ENCODE data around the gene GABRB3.

The GABRB3 gene

DNA sequence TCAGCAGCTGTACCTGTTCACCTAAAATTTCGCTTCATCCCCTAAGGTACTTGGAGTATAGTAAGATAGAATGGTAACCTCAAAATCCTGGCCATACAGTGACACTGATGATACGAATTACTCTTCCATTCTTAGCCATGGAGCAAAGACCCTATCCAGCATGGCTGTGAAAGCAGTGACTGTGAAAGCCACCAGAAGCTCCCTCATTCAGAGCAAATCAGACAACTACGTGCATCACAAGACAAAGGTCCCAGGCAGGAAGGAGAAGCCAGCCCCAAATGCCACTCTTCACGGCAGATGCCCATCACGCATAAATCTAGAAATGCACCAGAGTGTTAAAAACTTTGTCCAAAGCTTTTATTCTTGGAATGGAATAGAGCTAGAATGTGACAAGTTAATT is 99.4 kb downstream of the GABRB3 start:
- DNase-seq = no peak

DNA sequence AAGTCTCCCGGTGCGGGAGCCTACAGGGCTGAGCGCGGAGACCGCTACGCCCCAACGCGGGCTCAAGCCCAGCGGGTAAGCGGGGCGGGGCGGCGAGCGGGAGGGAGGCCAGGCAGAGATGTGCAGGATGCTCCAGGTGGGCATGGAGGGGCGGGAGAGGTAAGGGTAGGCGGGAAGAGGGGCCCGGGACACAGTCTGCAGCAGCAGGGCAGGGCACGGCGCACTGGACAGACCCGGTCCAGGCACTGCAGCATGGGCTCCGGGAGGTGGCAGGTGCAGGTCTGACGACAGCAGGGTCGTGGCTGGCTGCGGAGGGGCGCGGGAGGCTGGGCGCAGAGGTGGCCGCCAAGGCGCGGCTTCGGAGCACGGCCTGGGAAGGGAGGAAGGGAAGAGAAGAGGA is 102.8 kb downstream of the GABRB3 start:
- no peak for DNase-seq

DNA sequence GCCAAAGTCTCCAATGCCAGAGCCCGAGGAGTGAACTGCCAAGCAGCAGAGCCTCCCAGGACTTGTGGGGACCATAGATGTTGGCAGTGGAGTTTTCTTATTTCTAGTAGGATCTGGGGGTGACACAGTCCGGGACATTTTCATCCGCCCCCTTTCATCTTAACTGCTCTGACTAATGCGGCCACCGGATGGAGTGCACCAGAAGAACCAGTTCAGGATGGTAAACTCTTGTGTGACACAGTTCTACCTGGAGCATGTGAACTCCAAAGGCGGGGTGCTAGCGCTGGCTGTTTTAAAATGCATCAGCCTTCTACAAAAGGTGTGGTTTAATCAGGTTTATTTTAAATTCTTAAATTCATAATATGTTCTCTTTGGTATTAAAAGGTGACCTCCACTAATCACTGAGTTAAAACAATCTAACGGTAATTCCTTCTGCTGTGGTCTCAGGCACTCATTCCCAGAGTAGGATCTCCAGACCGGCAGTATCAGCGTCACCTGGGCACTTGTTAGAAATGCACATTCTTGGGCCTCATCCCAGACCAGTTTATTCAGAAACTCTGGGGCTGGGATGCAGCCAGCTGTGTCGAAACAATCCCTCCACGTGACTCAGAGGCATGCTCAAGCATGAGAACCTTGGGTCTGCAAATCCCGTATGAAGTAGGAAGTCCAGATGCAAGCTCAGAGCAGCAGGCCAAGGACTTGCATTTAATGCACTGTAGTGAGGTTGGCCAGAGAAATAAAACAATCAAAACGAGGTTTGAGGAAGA is 105.5 kb downstream of the GABRB3 start:
- DNase-seq = no peak

DNA sequence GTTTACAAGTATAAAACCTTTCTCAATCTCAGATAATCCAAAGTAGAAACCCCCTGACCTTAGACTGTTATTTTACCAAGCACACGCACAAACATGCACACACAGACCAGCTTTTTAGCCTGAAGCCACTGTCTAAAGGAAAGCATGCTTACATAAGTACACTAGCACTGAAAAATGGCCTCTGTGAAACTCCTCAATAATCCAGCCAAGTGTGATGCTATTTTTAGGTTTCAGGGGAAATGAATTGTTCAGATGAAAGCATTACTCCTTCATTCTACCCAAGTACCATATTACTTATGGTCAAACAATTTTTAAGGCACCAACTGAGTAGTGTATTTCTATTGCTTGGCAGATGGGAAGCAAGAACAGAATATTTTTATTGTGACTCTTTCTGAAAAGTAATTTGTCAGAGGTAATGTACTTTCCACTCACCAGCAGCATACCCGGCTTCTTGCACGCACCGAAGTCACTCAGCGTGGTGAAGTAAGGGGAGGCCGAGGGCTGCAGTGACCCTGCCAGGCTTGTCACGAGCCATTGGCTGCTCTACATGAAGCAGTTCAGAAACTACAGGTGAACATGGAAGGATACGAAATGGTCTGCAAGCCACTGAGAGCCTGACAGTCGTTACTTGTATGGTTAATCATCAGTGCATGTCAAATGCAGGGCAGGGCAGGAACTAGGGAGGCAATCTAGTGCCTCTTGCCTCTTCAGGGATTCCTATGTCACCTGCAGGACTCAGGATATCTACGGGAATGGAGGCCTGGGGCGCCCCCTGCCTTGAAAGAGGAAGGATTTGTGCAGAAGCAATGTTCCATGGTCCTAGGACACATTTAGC is 106.7 kb downstream of the GABRB3 start:
- no peak for DNase-seq

DNA sequence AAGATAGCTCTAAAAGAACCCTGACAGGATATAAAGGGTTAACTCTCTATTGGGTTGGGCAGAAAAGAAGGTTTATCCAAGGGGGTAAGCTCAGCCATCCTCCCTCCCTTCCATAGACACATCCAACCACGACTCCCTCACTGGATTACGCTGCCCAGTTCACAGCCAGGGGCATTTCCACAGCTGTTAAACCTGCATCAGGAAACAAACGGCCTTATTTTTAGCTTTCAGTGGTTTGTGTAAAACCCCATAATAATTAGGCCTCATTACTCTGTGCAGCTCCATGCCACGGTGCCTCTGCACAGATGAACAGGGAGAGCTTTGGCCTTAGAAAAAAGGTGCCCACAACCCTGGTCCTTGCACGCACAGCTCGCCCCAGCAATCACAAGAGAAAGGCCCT is 110.6 kb downstream of the GABRB3 start:
- no peak for DNase-seq

DNA sequence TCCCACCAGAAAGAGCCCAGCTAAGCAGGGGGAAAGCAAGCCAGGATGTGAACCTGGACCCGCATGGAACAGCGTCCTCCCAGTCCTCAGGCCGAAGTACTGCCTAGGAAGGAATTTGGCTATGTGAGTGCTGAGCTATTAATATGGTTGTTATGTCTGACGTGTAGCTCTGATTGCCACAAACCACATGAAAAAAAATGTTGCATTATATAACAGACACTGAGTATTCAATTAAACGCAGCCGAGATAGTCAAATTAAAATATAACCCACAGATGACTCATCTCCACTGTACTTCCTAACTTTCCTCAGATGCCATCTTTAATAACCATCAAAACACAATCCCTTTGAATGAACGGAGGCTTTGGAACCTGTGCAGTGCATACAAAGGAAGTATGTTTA is 111.1 kb downstream of the GABRB3 start:
- no peak for DNase-seq

DNA sequence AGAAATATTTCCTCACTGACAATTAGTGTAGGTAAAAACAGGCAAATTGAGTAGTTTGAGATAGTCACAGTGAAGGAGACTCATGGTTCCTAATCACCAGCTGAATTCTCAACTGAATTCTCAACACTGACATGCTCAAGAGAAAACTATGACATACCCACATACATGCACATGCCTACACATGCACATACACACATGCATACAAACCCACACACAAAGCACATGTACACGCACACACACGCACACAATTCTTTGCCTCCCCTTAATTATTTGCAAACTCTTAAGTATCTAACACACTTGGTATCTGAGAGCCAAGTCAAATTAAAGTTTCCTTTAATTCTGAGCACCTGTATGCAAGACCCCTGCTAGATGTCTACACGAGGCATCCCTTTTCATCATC is 111.8 kb downstream of the GABRB3 start:
- DNase-seq = no peak

DNA sequence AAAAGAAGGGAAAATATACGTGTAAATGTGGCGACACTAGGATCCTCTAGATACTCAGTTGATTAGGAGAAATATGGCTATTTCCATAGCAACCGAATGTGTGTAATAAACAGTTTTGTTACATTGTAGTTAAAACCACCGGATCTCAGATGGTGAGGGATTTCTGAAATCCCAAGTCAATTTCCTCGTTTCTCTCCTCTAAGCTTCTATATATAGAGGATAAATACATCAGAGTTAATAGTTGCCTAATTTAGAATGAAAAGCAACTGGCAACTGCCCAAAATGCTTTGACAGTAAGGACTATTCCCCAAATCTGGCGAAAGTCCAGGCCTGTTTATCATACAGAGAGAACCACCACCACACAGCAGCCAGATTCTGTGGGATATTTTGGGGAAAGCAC is 112.6 kb downstream of the GABRB3 start:
- no peak for DNase-seq

DNA sequence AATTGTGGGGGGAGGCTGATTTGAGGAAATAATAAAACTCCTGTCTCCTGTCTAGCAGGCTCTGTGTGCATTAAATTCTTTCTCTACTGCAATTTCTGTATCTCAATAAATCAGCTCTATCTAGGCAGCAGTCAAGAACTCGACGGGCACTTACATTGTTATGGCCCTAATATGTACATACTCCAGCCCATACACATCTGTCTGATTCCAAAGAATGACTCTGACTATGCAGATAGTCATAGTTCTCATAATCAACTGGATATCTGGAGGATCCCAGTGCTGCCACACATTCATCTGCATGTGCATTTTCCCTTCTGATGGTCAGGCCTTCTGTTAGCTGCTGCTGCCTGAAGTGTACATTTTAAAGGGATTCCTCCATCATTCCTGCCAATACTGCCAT is 114.6 kb downstream of the GABRB3 start:
- DNase-seq = no peak

DNA sequence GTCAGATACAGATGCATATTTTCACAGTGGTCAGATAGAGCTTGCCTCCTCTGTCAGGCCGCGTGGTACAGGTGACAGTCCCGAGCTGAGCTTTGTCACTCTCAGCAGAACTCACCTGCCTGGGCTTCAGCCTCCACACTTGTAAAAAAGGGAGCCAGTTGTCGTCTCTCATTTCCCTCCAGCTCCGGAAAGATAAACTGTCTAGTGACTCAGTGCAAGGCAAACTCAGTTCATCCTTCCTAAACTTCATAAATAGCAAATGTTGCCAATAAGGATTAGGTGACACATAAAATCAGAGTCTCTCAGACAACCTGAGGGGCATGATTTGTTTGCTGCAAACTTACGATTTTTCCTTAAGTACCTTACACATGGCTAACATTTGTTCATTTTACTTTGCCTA is 116.8 kb downstream of the GABRB3 start:
- no peak for DNase-seq

DNA sequence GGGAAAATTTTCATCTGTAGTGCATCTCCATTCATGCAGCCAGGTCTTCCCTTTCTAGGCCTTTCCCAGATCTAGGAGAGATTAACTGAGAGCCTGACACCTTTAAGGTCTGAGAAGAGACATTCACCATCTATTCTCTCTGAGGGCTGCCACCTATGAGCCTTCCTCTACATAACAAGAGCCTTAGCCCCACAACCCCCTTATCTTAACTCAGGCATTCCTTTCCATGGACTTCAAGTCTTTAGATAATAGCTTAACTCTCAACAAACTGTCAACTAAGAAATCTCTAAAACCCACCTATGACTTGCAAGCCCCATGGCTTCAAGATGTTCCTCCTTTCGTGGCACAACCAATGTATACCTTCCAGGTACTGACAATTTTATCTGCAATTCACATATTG is 121.0 kb downstream of the GABRB3 start:
- no peak for DNase-seq

DNA sequence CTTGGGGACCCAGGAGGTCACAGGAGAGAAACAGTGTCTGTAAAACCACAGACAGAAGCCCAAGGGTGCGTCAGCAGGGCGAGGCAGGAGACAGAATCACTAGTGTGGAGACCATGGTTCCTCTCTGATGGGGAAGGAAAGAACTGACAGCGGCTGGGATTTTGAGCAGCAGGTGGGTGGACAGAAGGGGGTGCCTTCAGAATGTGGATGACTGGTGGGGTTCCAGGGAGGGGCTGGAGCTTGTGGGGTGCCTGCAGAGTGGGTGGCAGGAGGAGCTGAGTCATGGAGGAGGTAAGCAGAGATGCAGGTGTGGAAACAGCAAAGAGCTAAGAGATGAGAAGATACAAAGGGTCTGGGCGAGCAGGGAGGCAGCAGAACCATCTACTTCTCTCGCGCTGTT is 124.2 kb downstream of the GABRB3 start:
- no peak for DNase-seq

DNA sequence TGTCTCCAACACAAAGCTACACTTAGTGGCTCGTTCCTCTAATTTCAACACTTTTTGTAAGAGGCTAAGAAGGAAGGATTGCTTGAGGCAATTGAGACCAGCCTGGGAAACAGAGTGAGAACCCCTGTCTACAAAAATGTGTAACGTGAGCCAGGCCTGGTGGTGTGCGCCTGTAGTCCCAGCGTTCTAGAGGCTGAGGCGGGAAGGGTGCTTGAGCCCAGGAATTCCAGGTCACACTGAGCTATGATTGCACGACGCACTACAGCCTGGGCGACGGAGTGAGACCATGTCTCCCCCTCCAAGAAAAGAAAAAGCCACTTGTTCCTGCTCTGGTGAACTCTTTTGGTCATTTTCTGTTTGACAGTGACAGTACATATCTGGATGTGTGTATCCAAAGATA is 127.9 kb downstream of the GABRB3 start:
- no peak for DNase-seq

DNA sequence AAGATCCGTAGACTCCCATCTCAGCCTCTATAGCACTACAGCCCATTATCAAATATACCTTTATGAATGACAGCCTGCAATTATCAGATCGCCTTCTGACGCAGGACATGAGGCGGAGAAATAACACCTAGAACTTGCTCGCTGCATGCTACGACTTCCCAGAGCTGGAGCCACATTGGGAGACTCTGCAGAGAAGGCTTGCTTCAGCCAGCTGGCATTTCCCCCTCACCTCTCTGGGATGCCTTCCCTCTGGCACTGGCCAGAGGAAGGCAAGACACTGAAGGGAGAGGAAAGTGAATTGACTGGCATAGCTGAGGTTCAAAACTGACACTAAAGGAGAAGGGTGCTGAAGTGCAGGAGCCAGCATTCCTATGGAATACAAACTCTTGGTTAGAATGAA is 131.7 kb downstream of the GABRB3 start:
- no peak for DNase-seq

DNA sequence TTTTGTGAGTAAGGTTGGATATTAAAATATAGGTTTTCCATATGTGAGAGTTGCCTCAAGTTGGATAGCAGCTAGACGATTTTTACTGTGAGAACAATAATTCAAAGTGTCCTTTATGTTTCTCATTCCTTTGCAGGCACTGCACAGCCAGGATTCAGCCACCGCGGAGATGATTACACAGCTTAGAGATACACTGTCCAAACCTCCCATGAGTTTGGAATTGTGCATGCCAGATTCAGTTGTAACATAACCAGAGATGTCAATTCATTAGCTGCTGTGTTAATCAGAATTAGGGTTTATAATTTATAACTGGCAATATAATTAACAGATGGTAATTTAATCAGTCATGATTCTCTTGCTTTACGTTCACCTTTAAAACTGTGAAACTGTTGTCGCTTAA is 132.3 kb downstream of the GABRB3 start:
- DNase-seq = no peak

DNA sequence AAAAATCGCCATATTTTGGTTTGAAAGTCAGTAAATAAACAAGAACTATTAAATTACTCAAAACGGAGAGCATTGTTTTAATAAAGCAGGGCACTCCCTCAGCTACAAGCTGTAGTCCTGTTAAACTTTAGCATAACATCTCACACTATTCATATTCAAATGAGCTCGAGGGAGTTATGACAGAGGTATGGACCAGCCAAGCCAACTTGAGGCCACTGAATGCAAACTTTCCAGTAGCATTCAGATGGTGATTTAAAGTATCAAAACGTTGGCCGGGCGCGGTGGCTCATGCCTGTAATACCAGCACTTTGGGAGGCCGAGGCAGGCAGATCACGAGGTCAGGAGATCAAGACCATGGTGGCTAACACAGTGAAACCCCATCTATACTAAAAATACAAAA is 132.9 kb downstream of the GABRB3 start:
- DNase-seq = no peak

DNA sequence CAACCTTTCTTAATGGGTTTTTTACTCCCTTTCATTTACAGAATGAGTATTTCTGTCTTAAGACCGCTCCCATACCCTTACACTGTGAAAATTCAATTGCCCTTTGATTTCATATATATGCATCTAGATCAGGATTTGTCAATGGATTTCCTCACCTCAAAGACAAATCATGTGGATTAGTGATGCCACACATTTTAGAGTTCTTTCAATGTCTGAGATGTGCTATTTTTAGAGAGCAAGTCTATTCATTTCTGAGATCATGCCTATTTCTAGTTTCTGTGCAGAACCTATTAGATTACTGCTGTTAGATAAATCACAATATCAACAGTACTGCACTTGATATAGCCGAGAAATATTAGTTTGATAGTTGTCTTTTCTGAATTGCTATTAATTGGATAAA is 137.3 kb downstream of the GABRB3 start:
- no peak for DNase-seq

DNA sequence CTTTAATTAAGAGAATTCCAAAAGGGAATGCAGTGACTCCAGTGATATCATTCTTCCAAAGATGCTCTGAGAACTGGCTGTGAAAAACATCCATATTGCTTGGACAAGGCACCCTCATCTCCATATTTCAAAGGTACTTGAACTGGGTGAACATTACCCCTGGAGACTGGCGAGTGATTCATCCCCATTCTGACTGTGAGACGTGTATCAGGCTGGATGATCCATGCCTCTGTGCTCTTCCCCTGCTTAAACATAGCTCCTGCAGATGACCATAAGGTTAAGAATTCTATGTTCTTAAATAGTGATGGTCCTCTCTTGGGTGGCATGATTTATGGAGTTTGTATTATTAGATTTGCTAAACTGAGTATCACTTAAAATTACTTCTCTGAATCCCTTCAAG is 137.8 kb downstream of the GABRB3 start:
- DNase-seq = no peak

DNA sequence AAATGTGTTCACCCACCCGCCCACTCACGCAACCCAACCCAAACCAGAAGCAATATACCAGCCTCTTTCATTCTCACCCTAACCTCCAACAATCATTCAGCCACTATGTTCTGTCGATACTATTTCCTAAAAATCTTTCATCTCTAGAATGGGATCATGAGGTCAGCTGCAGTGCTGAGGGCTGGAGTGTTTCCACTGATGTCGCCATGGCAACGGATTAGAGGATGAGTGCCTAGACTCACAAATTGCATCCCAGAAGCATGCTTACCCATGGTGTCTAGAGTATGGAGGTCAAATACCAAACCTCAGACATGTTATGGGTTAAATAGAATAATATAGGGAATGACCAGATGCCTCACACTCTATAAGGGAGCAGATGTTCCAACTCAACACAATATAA is 138.5 kb downstream of the GABRB3 start:
- DNase-seq = no peak

DNA sequence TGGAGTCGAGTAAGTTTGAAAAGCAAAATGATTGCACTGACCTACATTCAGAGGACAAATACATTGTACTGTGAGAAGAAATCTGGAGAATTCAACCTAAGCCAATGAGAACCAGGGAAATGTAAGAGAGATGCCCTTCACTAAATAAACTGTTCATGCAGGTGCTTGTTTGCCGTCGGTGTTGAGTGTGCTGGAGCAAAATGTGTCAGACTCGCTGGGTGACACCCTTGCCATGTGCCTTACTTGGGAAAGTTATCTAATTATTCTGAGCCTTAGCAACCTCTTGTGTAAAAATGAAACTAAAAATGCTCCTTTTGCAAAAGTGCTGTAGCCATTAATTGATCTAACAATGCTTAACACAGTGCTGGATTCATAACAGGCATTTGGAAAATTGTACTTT is 140.4 kb downstream of the GABRB3 start:
- DNase-seq = no peak

DNA sequence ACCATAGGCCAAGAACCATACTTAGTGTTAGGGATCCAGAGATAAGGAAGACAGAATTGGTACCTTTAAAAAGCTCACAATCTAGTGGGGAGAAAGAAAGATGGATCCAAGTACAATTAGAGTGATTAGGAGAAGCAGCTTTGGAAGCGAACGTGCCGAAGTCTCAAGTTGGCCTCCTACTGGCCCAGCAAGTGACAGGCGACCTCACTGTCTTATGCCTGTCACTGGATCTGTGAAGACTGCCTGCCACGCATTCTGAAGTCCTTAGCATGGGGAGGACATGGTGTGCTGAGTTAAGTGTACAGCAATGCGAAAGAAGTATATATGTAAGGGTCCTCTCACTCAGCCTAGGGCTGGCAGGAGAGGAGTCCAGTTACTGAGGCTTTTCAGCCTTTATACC is 141.0 kb downstream of the GABRB3 start:
- no peak for DNase-seq

DNA sequence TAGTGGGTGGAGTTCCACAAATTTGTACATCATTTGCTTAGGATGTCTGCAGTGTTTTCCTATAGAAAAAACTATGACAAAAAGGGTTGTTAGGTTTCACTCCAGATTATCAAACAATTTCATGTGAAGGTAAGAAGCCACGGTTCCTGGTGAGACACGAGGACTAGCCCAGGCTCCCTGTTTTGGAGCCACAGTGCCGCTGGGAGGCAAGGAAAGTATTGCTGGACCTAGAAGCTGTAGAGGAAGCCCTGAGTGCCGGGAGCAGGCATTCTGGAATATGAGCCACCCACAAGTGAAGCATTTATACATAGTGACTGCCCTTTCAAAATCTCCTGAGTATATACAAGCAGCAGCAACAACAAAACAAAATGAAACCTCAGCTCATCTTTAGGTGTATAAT is 142.0 kb downstream of the GABRB3 start:
- DNase-seq = no peak

DNA sequence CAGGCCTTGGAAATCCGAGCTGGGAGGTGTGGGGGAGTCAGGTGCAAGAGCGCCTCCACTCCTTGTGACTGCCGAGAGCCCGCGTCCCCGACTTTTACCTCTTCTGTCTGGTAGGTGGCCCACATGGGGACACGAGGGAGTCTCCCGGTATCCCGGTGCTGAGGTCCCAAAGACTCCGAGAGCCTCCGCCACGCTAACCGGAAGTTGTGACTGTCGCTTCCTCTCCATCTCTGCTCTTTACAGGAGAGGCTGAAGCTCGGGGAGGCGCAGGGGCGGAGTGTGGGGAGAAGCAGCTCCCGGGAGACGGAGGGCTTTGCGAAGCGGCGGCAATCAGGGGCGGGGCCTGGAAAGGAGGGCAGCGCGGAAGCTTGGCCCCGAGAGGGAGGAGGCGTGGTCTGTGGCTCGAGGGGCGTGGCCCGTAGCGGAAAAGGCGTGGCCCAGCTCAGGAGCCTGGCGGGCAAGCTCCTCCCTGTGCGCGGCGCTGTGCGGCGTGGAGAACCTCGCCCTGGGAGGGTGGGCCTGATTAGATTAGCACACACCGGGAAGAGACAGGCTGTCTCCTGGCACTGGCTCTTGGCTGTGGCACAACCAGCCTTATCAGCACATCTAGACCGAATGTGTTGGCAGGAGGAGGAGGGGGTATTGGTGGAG is 143.9 kb downstream of the GABRB3 start:
- DNase-seq = no peak

DNA sequence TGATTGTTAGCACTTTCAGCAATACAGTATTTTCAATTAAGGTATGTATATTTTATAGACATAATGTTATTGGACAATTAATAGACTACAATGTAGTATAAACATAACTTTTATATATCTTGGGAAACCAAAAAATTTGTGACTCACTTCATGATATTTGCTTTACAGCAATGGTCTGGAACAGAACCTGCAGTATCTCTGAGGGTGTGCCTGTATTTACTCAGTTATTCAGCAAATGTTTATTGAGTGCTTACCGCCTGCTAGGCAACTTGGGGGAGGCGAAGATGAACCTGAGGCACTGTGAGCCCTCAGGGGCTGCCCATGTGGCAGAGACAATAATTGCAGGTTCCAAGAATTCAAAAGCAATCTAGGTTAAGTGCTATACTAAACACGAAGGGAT is 144.8 kb downstream of the GABRB3 start:
- no peak for DNase-seq

Measured in activated CD4-positive, alpha-beta T cell treated with anti-CD3 and anti-CD28 coated beads, Interleukin-10, Interleukin-2, amounts not matched to agents 100 ng/mL and 50 ng/mL, durations not matched to agents 16 hours and 8 hours (primary cell).